Retinal pigment epithelial cell (primary cell): Measurements from ENCODE around the gene ST7.

Source experiments
- DNase-seq: peaks from one replicate; pipeline ENCODE4 v3.0.0-alpha.2; 2010; ENCODE audit warnings: low read depth
- H3K4me3 ChIP-seq: 2 replicates; pipeline ENCODE4 v1.5.1; 2011; ENCODE audit warnings: mild to moderate bottlenecking, low read length, control low read depth, moderate library complexity
- CTCF ChIP-seq: conservative IDR thresholded peaks from 2 replicates; pipeline ENCODE4 v1.5.1; 2011; ENCODE audit warnings: low read depth, low read length, control low read depth, inconsistent platforms

ST7 gene

DNA sequence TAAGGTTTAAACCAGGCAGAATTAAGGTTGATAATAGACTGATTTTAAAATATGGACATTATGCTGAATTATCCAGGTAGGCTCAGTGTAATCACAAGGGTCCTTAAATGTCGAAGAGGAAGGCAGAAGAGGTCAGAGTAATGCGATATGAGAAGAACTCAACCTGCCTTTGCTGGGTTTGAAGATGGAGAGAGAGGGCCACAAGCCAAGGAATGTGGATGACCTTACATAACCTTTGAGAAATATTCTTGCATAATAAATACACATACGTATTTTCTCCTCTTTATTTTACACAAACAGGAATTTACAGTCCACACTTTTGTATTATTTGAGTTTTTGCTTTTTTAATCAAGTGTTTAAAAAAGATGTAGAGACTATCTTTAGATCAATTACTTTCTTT lies 88.5 kb downstream of the ST7 start:
- H3K4me3 ChIP-seq, result no peak overlapping the region
- TF ChIP-seq CTCF, result no peak
- no peak for DNase-seq

DNA sequence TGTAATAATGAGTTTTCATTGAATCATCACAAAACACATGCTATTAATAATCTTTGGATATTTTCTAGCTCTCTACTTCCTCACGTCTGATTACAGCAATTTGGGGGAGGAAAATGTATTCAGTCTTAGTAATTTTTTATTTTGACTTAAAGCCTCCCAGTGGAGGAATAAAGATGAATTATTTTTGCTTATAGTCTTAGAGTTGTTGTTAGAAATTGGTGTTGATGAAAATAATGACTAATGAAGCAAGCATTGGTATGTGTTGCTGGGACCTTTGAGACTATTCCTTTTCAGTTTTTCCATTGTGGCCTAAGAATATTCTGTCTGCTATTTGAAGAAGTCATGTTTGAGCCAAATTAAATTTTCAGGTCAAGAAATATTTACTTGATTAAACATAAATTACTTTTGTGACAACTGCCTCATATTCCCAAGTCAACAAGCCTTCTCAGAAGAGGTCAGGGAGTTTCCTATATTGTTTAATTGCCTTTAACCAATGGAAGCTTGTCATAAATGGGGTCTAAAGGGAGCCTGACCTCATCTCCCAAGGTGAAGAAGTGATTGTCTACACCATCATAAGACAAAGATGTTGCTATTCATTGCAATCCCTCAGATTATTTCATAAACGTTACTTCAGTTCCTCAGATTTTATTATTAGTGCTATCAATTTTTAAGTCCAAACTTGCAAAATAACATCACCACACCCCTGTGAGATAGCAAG lies 90.0 kb downstream of the ST7 start:
- DNase-seq, result no peak

DNA sequence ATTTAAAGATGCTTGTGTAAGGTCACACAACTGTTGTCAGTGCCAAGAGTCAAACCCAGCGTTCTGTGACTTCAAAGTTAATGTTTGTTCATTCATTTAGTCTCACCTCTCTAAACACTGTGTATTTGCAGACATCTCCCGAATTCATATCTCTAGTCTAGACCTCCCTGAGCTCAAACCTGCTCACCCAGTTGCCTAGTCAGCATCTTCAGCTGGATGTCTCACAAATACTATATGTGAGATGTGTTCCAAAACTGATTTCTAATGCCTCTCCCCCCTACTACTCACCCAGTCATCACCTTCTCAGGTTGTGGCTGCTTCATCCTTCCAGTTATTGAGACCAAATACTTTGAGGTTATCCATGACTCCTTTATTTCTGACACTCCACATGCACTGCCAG lies 91.4 kb downstream of the ST7 start:
- no peak for DNase-seq
- H3K4me3 ChIP-seq, result no peak overlapping the region
- no peak for TF ChIP-seq CTCF

More for the DNA sequence above, 90.0 kb downstream of the ST7 start:
- no peak overlapping the region for H3K4me3 ChIP-seq
- TF ChIP-seq CTCF, result no peak

DNA sequence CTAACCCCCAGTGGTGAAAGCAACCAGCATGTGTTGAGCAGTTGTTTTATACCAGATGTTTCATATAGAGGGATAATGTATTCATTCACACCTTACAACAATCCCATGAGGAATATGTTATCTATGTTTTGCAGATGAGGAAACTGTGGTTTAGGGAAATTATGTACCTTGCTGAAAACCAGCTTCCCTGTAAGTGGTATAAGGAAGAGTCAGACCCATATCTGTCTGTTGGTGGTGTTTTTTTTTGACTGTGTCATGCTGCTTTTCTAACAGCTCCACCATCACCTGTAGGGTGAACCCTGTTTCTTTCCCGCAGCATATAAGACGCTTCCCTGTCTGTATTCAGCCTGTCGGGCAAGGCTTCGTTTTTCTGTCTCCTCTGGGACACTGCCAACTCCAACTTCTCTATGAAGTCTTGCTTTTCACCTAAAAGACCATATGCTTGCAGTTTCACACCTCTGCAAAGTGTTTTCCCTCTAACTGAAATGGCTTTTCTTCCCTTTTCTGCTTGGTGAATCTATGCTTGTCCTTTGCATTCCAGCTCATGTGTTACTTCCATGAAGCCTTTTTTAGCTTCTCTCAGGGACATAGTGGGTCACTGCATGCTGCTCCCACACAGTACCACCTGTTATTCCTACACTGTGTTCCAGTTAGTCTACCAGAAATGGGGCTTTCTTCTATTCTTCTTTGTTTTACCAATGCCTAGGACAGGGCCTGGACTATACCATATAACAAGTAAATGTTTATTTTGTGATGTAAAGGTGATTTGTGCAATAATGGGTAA lies 92.8 kb downstream of the ST7 start:
- no peak for DNase-seq
- no peak for TF ChIP-seq CTCF
- H3K4me3 ChIP-seq, result no peak overlapping the region

- no peak for TF ChIP-seq CTCF
- no peak for DNase-seq
These were observed 94.2 kb downstream of the ST7 start for GRCh38 chr7:117047496-117047895.

GRCh38 chr7:117048114-117048866 lies 95.0 kb downstream of the ST7 start:
- DNase-seq, result no peak
- H3K4me3 ChIP-seq, result no peak overlapping the region
- TF ChIP-seq CTCF, result no peak

More at GRCh38 chr7:117047496-117047895, 94.2 kb downstream of the ST7 start:
- H3K4me3 ChIP-seq, result no peak overlapping the region
